OCI-M1 (cell line): Measurements from ENCODE around the gene CRELD2.

Experiments used
- DNase-seq: peaks from one replicate; lab custom pipeline; 2025; lab: John Stamatoyannopoulos, UW

The CRELD2 gene

GRCh38 chr22:49946612-49947295 is 28.3 kb downstream of the CRELD2 start:
- no peak for DNase-seq

- no peak for DNase-seq
Observed at GRCh38 chr22:49947296-49947622, 28.8 kb downstream of the CRELD2 start.

DNA sequence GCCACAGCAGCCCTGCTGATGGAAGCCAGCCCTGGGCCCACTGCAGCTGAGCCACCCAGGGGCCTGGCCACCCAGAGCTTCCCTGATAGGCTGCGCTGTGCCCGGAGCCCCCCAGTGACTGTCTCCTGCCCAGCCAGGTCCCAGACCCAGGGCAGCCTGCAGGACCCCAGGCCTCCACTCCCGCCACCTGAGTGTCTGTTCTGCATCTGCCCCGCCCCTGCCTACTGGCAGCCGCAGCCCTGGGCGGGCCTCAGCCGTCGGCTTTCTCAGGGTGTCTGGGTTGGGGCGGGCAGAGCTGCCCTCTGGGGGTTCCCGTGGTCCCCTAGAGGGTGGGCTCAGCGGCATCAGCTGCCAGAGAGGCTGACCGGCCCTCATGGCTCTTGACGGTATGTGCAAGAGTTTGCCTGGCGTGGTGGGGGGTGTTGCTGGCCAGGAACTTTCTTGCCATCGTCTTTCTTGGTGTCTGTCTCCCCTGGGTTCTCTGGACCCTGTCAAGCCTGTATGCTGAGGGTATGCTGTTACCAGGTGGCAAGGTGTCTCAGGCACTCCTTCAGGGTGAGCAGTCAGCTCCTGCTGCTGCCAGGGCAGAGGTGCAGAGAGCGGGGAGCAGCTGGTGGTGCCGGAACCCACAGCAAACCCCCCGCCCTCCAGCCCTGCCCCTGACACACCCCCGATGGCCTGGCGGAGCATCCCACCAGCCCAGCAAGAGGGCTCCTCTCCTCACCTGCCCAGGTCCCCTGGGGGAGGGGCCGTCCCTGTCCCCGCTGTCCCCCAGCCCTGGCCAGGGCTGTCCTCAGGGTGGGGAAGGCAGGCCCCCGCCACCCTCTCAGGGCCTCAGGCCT is 29.9 kb downstream of the CRELD2 start:
- DNase-seq = no peak

GRCh38 chr22:49948958-49949913 is 30.8 kb downstream of the CRELD2 start:
- no peak for DNase-seq

GRCh38 chr22:49949914-49950292 is 31.5 kb downstream of the CRELD2 start:
- DNase-seq = no peak

- no peak for DNase-seq
Observed at GRCh38 chr22:49950396-49950994, 32.1 kb downstream of the CRELD2 start.

DNA sequence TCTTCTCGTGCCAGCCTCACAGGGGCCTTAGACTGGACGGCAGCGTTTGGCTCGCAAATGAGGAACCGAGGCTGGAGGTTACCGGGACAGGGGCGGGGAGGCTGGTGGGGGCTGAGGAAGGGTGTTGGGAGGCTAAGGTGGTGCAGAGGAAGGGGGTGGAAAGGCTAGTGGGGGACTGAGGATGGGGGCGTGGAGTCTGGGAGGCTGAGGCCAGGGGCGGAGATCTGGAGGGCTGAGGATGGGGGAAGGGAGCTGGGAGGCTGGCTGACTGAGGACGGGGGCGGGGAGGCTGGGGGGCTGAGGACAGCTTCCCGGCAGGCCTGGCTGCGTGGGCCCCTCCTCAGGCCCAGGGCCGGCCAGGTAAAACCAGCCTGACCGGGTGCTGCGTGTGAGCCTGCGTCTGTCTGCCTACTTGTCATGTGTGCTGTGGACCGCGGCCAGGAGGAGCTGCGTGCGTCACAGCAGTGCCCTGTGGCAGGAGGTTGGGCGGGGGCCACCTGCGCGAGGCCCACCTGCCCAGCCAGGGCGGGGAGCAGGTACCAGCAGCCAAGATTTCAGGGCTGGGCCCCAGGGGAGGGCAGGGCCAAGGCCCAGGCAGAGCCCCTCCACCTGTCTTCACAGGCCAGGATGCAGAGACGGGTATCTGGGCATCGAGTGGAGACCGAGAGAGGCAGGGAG is 32.7 kb downstream of the CRELD2 start:
- no peak for DNase-seq

DNA sequence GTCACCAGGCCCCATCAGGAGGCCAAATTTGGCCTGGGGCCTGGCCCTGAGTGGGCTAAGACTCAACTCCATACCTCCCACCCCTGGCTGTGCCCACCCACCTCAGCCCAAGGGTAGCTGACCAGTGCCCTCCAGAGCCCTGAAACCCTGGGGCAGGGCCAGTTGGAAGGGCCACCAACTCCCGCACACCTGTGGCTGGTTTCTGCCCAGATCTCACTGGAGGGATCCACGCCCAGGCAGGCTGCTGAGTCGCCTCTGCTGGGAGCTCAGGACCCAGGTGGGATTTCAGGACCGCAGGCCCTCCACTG is 33.2 kb downstream of the CRELD2 start:
- DNase-seq = no peak

DNA sequence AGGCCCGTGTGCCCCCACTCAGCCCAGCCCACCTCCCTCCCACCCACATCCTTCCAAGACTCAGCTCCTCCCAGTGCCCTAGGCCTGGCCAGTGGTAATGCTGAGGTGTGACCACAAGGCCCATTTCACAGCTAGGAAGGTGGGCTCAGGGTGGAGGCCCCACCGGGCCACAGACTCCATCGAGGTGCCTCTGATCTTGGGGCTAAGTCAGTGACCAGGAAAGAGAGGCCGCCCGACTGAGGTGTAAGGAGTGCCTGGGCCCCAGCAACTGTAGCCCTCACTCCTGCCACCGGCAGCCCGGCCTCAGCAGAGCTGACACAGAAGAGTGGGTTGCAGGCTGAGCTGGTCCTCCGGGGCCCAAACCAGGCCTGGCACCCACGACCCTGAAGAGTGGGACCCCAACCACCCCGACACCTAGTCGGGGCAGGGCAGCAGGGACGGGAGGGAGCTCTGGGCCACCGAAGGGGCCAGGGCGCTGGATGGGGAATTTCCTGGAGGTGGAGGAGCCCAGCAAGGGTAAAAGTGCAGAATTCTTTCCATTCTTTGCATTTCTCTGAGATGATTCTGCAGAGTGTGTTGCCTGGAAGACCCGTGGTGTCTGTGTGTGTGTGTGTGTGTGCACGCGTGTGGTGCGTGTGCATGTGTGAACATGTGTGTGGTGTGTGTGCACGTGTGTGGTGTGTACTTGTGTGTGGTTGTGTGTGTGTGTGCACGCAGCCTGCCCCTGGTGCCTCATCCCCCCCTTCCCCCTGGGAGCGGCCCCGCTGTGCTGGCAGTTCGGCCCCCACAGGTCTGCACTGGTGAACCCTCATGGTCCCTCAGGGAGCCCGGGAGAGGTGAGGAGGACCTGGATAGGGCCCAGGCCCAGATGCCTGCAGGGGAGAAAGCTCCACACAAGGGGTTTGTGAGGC is 33.8 kb downstream of the CRELD2 start:
- no peak for DNase-seq

GRCh38 chr22:49953027-49953679 is 34.7 kb downstream of the CRELD2 start:
- DNase-seq = no peak

DNA sequence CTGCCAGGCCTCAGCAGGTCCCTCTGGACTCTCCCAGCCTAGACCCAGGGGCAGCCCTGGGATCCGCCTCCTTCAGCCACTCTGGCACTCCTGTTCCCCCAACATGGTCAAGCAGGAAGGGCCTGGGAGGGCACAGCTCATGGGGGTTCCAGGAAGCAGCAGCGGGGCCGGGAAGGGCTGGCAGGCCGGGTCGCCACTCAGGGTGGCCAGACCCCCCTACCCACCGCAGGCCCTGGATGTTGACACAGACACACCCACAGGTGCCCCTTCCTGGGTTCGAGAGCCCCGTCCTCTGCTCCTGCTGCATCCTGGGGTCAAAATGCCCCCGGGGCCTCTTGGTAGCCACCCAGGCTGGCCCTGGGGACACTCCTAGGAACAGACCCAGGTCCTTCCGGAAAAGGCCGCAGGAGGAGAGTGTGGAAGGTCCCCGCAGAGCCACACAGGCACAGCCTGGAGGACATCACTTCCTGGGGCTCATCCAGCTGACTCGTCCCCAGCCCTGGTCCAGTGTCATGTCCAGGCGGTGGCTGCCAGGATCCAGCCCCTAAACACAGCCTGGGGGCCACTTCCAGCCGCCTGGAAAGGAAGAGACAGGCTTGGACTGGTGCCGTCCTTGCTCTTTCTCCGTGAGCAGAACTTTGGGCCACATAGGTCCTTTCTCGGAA is 35.4 kb downstream of the CRELD2 start:
- DNase-seq = no peak

DNA sequence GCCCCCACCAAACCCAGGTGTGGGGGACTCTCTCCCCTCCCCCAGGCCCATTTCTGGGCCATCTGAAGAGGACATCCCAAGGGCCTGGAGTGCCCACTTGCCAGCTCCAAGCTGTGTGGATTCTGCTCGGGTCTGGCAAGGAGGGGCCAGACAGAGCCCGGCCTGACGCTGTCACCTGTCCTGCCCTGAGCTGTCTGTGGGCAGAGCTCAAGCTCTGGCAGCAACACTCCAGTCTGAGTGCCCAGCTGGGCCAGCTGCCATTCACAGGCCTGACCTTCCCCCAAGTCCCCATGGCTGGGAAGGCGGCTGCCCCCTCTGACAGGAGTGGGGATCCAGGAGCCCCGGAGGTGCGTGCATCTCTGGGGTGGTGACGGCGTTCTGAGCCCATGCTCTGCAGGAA is 35.9 kb downstream of the CRELD2 start:
- DNase-seq = no peak

DNA sequence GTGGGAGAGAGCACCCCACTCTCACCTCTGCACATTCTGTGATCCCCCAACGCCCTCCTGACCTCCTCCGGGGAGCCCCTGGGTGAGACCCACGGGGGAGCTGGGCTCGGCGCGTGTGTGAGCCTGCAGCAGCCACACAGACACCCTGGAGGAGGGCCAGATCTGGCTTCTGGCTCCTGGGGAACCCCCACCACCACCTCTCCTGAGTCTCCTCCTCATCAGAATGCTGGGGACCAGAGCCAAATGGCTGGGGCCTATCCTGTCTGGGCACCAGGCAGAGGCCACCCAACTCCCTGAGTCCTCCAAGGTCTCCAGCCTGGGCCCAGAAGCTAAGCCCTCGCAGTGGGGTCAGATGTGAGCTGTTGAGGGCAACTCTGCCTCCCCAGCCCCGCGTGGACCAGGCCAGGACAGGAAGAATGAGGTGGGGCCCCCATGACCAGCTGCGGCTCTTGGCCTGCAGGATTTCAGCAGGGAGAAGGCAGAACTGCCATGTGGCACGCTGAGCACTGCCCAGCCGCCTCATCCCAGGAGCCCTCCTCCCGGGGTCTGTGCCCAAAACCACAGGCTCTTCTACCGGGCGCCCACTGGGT is 36.7 kb downstream of the CRELD2 start:
- no peak for DNase-seq

GRCh38 chr22:49955581-49956417 is 37.4 kb downstream of the CRELD2 start:
- DNase-seq = no peak

DNA sequence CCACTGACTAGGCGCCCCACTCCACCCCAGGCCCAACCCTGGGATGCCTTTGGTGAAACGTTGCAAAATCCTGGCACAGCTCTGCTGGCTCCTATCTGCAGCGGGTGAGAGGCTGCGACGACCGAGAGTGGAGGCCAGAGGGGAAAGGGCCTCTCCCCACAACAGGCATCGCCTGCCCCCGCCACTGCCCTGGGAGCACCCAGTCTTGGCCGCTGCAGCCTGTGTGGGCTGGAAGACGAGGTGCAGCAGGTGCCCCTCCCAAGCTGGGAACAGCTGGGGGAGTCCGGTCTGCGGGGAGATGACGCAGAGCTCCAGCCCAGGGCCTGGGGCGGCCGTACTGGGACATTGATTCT is 38.0 kb downstream of the CRELD2 start:
- no peak for DNase-seq

DNA sequence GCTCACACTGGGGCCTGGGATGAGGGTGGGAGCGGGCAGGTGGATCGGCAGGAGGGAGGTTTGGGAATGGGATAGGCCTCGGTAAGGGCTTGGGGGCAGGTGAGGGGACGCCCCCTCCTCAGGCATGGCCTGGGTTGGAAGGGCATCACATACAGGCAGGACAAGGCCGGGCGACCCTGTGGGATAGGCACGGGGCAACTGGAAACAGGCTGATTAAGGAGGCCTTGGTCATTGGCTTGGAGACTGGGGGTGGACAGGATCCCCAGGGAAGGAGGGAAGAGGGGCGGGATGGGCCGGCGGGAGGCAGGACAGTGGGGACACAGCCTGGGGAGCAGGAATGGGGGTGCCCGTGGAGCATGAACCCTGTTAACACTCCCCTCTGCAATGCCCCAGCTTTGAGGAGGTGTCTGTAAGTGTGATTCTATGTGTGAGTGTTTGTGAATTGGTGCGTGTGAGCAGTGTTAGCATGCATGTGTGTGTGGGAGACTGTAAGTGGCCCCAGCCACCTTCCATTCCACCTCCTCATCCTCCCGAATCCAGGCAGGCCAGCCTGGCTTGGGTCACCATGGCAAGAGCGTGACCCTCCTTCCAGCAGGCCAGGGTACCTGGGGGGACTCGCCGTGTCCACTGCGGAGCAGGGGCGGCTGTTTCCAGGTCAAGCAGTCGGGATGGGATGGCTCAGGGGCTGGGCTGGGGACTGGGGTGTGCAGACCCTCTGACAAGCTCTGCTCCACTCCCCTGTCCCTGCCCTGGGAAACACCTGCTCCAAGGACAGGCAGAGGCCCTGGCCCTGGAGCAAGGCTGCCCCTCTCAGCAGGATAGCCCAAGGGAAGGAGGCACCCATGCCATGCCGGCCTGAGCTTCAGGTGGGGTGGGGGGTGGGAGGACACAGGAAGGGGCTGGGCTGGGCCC is 38.7 kb downstream of the CRELD2 start:
- no peak for DNase-seq

DNA sequence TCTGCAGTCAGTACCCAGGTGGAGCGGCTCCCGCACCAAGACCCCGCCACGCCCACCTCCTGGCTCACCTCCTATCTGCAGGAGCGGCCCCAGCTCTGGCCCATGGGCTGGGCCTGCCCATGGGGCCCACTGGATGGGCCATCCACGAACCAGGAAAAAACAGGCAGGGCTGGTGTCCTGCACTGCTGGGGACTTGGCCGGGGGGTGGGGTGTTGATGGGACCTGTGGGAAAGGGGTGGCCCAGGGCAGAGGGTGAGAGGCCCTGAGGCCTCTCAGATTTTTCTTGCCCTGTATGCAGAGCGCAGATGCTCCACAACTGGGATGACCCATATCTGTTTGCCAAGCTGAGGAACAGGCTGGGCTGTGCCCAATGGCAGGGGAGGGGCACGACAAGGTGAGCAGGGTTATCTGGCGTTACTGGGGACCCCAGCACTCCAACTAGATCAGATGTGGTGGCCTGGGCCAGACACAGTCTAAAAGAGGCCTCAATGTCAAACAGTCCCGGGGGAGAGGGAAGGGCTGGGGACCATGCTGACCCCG is 39.5 kb downstream of the CRELD2 start:
- DNase-seq = no peak
